Breast epithelium (tissue), 3 donors: Measurements from ENCODE around the gene GNAI1.

Experiments used
- CTCF ChIP-seq, 3 donors: fragments of 450-650 bp; IDR thresholded peaks; one replicate each; pipeline ENCODE4 v1.5.1; 2016 to 2017; ENCODE audit warnings: antibody characterized with exemption in 3 of 3, mild to moderate bottlenecking in 3 of 3, moderate library complexity in 3 of 3
- POLR2A ChIP-seq: fragments of 450-650 bp; IDR thresholded peaks from one replicate; pipeline ENCODE4 v1.6.1; 2016; ENCODE audit warnings: antibody characterized with exemption, mild to moderate bottlenecking, moderate library complexity
- POLR2AphosphoS5 ChIP-seq, 3 donors: sonication (generic); formaldehyde crosslinking; IDR thresholded peaks; one replicate each; pipeline ENCODE4 v1.6.1; 2017; ENCODE audit warnings: antibody characterized with exemption in 3 of 3

- TF ChIP-seq CTCF (IDR thresholded peaks at IDR 0.05): no peak
- TF ChIP-seq POLR2A: no peak
- no peak for TF ChIP-seq POLR2AphosphoS5 (IDR thresholded peaks at IDR 0.05)
Observed at GRCh38 chr7:80087771-80088170, 46.9 kb upstream of the GNAI1 start.
